Renal pelvis (tissue), 12 donors: ENCODE measurements around the gene SHC2. TPM values are rescaled to one million over a fixed set of nuclear protein-coding genes. Genes with fewer than 3 reads are reported as not detected.

ENCODE experiments used
- DNase-seq: peaks from one replicate; pipeline ENCODE4 v3.0.0-alpha.2; 2013
- long read RNA-seq, 16 experiments: transcript quantifications; one replicate each; lab custom pipeline, GENCODE V29; 2026
- polyA plus RNA-seq, 3 donors: library from polyadenylated mRNA; unstranded; fragments of 120-200 nt; gene quantifications; one replicate each; pipeline ENCODE4 v1.2.1, GENCODE V29; 2013; ENCODE audit not compliant: insufficient read length in 3 of 3

SHC2 gene, protein sequence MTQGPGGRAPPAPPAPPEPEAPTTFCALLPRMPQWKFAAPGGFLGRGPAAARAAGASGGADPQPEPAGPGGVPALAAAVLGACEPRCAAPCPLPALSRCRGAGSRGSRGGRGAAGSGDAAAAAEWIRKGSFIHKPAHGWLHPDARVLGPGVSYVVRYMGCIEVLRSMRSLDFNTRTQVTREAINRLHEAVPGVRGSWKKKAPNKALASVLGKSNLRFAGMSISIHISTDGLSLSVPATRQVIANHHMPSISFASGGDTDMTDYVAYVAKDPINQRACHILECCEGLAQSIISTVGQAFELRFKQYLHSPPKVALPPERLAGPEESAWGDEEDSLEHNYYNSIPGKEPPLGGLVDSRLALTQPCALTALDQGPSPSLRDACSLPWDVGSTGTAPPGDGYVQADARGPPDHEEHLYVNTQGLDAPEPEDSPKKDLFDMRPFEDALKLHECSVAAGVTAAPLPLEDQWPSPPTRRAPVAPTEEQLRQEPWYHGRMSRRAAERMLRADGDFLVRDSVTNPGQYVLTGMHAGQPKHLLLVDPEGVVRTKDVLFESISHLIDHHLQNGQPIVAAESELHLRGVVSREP
- 10 to 100 TPM; 30.2 to 57.5 (median 36.2) TPM for polyA plus RNA-seq
- long read RNA-seq, donor 1, transcript SHC2-201 (13 exons, 2,494 nt), result major isoform, 7 of 7 reads
- long read RNA-seq, donor 1, partial matches to known transcripts, result 0 of 7 reads
- long read RNA-seq, donor 1, other reads (novel, unspliced or antisense), result 0 of 7 reads
- long read RNA-seq, donor 2, transcript SHC2-201 (13 exons, 2,494 nt), result major isoform, 9 of 10 reads
- long read RNA-seq, donor 2, partial matches to known transcripts, result 0 of 10 reads
- long read RNA-seq, donor 2, other reads (novel, unspliced or antisense), result 0 of 10 reads
- long read RNA-seq, donor 3, partial matches to known transcripts, result 0 of 6 reads
- long read RNA-seq, donor 3, other reads (novel, unspliced or antisense), result 0 of 6 reads
- long read RNA-seq, donor 4, partial matches to known transcripts, result 0 of 3 reads
- long read RNA-seq, donor 4, other reads (novel, unspliced or antisense), result 0 of 3 reads
- long read RNA-seq, donor 5, partial matches to known transcripts, result 0 of 3 reads
- long read RNA-seq, donor 5, other reads (novel, unspliced or antisense), result 0 of 3 reads
- long read RNA-seq, donor 6, partial matches to known transcripts, result 0 of 5 reads
- long read RNA-seq, donor 6, other reads (novel, unspliced or antisense), result 0 of 5 reads
- long read RNA-seq, donor 7, transcript SHC2-201 (13 exons, 2,494 nt), result major isoform, 5 of 13 reads
- long read RNA-seq, donor 7, partial matches to known transcripts, result 5 of 13 reads
- long read RNA-seq, donor 7, other reads (novel, unspliced or antisense), result 0 of 13 reads
- long read RNA-seq, donor 8, partial matches to known transcripts, result 0 of 4 reads
- long read RNA-seq, donor 8, other reads (novel, unspliced or antisense), result 0 of 4 reads
- long read RNA-seq, donor 9, transcript SHC2-201 (13 exons, 2,494 nt), result major isoform, 9 of 13 reads
- long read RNA-seq, donor 9, partial matches to known transcripts, result 0 of 13 reads
- long read RNA-seq, donor 9, other reads (novel, unspliced or antisense), result 0 of 13 reads
- long read RNA-seq, donor 10, transcript SHC2-201 (13 exons, 2,494 nt), result major isoform, 5 of 9 reads
- long read RNA-seq, donor 10, partial matches to known transcripts, result 0 of 9 reads
- long read RNA-seq, donor 10, other reads (novel, unspliced or antisense), result 0 of 9 reads
- long read RNA-seq, donor 11, transcript SHC2-201 (13 exons, 2,494 nt), result major isoform, 5 of 6 reads
- long read RNA-seq, donor 11, partial matches to known transcripts, result 0 of 6 reads
- long read RNA-seq, donor 11, other reads (novel, unspliced or antisense), result 0 of 6 reads
- long read RNA-seq, donor 12, transcript SHC2-201 (13 exons, 2,494 nt), result major isoform, 9 of 13 reads
- long read RNA-seq, donor 12, partial matches to known transcripts, result 0 of 13 reads
- long read RNA-seq, donor 12, other reads (novel, unspliced or antisense), result 0 of 13 reads
- long read RNA-seq, donor 13, transcript SHC2-203 (3 exons, 1,551 nt), result major isoform, 5 of 7 reads
- long read RNA-seq, donor 13, partial matches to known transcripts, result 0 of 7 reads
- long read RNA-seq, donor 13, other reads (novel, unspliced or antisense), result 0 of 7 reads
- long read RNA-seq, donor 14, result 0 reads
- long read RNA-seq, donor 15, result 0 reads
- long read RNA-seq, donor 16, partial matches to known transcripts, result 0 of 5 reads
- long read RNA-seq, donor 16, other reads (novel, unspliced or antisense), result 0 of 5 reads

DNA sequence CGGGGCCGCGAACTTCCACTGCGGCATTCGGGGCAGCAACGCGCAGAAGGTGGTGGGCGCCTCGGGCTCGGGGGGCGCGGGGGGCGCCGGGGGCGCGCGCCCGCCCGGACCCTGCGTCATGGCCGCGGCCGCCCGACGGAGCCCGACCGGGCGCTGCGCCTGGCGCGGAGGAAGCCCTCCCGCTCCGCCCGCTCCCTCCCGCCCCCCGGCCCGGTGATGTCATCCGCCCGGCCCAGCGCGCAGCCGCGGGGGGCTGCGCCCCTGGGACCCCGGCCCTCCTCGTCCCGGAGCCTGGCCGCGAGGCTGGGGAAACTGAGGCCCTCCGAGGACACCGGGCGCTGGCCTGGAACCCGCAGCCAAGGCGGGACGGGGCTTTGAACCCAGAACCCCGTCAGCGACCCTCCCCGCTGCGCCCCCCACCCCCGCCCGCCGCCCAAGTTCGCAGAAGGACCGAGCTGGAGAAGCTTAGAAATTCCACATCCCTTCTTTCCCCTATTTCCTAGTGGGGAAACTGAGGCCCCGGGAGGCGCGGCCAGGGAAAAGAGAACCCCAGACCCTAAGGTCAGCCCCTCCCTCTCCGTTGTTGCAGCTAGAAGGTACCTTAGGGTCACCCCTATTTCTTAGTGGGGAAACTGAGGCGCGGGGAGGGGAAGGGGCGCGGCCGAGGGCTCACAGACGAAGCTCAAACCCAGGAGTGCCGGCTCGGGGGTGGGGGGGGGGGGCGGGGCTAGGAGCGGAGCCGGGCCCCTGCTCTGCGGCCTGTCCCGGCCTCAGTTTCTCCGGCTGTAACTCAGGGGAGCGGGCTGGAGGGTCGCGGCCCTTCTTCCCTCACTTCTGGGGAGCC lies at the start of gene SHC2:
Gene SHC2 (minus strand): TSS at position 157 of the 844 bp plus-strand sequence. CDS start 37 bp downstream, at position 120.
- DNase-seq, result peak; percentile 54

DNA sequence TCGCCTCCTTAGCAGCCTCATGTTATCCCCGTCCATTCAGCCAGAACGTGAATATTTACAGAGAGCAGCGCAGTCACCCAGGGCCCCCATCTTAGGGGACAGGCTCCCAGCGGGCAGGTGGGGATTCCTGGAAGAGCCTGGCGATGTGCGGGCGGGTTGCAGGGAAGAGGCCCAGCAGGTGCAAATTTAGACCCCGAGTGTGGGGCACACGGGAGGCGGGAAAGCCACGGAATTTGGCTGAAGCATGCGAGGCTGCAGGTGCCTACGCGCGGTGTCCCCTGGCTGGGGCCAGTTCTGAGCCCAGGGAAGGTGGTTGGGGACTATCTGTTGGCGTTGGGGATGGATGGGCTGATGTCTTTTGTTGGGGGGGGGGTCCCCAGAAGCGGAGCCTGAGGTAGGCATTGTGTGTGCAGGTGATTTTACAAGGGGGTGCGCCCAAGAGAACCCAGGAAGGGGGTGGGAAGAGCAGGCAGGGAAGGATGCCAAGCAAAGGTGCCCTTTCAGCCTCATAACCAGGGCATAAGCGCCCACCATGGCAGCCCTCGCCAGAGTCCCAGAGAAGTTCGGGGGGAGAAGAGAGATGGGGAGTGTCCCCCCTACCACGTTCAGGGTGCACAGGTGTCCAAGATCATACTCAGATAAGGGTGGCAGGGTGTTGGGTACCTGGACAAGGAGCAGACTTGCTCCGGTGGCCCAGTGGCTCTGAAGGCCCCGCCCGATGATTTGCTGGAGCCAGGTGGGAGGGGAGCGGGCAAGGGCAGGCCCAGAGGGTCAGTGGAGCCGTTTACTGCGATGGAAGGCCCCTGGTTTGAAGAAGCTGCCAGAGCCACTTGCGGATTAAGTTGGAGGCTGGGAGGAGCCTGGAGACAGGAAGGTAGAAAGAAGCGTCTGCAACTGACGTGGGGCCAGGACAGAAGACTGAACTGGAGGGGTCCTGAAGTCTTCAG lies 47.6 kb upstream of the SHC2 start:
- DNase-seq, result no peak

DNA sequence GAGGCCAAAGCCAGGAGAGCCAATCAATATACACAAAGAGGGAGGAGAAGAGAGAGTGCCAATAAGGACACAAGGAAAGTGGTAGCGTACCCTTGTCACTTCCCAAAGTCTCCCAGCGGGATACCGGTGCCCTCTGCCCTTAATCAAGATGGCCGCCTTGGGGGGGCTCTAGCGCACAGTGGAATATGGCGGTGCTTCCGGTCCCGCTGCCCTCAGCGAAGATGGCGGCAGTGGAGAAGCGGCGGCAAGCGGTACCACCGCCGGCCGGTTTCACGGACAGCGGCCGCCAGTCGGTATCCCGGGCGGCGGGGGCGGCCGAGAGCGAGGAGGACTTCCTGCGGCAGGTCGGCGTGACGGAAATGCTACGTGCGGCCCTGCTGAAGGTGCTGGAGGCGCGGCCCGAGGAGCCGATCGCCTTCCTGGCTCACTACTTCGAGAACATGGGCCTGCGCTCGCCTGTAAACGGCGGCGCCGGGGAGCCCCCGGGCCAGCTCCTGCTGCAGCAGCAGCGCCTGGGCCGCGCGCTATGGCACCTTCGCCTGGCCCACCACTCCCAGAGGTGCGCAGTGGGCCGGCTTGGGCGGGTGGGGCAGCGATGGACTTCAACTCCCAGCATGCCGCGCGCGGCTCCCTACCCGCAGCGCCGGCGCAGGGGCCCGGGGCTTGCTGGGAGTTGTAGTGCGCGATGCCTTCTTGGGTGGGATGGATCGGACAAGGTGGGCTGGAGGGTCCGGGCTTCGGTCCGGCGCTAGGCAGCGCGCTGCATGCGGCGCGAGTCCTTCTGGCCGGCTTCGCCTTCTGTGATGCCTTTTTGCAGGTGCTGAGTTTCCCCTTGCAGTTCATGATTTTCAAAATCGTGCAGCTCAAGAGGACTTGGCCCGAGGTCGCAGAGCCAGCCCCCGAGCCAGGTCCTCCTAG lies 46.7 kb upstream of the SHC2 start, which contains the start of gene TPGS1:
Gene TPGS1 (plus strand): TSS at position 212 of the 918 bp plus-strand sequence. CDS start 10 bp downstream, at position 222.
- DNase-seq, result peak; percentile 100

DNA sequence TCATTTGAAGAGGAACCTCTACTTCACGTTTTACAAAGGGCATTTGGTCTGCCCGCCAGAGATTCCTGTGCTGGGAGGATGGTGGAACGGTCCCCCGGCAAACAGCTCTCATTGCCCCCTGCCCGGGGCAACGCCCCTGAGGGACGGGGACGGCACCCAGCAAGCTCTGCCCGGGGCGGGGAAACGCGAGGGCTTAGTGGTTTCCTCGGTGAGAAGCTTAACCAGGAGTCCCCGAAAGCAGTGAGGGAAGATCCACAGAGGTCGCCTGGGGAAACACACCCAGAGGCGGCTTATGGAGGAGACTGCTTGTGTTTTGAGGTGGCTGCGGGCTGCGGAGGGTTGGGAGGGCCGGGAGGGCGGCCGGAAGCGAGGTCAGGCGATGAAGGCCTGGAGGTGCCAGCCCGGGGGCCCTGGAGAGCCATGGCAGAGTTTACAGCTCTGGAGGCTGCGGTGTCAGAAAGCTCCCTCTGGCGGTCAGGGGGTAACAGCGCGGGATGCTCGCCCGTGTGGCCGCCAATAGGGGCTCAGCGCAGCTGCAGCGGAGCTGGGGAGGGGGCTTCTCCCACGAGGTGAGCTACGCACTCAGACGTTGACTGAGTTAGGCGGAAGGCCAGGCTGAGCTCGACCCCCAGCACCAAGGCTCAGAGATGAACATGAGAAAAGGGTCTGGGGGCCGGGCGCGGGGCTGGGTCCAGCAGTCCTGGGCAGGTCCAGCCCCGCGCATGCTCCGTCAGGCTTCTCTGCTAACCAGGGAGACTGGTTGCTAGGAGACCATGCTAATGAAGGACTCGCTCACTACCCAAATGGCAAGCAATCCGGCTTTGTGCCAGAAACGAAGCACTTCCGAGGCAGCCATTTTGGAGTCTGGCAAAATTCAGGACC lies 45.8 kb upstream of the SHC2 start:
- peak; percentile 92 for DNase-seq

DNA sequence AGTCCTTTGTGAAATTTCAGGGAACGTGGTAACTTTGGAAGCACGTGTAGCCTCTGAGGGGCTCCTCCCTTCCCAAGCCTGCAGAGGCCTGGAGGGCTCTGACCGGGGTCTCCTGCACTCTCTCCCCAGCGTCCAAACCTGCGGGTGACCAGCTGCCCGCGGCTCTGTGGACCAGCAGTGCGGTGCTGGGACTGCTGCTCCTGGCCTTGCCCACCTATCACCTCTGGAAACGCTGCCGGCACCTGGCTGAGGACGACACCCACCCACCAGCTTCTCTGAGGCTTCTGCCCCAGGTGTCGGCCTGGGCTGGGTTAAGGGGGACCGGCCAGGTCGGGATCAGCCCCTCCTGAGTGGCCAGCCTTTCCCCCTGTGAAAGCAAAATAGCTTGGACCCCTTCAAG lies 43.8 kb upstream of the SHC2 start:
- no peak for DNase-seq

DNA sequence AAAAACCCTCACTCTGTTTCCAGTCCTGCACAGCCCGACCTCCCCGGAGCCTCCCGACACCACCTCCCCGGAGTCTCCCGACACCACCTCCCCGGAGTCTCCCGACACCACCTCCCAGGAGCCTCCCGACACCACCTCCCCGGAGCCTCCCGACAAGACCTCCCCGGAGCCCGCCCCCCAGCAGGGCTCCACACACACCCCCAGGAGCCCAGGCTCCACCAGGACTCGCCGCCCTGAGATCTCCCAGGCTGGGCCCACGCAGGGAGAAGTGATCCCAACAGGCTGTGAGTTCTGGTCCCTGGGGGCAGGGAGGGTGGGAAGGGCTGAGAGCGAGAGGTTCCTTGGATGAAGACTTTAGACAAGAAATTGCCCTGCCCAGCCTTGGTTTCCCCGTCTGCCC lies 40.8 kb upstream of the SHC2 start:
- DNase-seq, result no peak

DNA sequence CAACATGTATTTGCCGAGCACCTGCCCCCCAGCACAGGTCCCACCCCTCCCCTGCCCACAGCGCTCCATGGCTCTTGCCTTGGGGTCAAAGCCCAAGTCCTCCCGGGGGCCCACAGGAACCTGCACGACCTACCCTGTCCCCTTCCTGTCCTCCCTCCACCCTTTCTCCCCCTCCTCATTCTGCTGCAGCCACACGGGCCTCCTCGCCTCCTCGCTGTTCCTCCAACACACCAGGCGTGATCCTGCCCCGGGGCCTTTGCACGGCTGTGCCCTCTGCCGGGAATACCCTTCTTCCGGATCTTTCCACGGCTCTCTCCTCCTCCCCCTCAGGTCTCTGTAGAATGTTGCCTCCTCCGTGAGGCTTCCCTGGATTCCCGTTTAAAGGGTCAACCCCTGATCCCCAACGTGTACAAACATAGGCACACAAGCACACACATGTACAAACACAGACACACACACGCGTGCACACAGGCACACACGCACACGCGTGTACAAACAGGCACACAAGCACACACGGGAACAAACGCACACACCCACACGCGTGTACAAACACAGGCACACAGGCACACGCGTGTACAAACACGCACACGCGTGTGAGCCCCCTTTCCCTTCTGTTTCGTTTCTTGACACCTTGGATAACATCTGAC lies 38.3 kb upstream of the SHC2 start:
- no peak for DNase-seq

DNA sequence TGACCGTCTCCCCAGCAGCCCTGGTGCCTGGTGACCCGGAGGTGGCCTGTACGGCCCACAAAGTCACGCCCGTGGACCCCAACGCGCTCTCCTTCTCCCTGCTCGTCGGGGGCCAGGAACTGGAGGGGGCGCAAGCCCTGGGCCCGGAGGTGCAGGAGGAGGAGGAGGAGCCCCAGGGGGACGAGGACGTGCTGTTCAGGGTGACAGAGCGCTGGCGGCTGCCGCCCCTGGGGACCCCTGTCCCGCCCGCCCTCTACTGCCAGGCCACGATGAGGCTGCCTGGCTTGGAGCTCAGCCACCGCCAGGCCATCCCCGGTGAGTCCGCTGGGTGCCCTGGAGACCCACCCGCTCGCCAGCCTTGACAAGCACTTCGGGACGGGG lies 37.7 kb upstream of the SHC2 start:
- no peak for DNase-seq

DNA sequence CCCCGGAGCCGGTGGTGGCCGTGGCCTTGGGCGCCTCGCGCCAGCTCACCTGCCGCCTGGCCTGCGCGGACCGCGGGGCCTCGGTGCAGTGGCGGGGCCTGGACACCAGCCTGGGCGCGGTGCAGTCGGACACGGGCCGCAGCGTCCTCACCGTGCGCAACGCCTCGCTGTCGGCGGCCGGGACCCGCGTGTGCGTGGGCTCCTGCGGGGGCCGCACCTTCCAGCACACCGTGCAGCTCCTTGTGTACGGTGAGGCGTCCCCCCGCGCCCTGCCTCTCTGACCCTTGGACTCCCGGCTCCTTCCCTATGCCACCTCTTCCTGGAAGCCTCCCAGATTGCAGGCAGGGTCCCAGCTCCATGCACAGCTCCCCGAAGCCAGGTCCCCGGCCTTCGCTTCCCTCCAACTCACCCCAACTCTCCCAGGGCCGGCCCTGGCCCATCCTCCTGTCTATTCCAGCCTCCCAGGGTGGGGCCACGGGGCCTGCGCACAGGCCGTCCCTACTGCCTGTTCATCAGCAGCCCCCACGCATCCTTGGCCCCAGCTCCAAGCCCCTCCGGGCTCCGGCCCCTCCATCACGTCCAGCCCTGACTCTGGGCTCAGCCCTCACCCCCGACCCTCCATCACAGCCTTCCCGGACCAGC lies 37.2 kb upstream of the SHC2 start:
- DNase-seq, result no peak

DNA sequence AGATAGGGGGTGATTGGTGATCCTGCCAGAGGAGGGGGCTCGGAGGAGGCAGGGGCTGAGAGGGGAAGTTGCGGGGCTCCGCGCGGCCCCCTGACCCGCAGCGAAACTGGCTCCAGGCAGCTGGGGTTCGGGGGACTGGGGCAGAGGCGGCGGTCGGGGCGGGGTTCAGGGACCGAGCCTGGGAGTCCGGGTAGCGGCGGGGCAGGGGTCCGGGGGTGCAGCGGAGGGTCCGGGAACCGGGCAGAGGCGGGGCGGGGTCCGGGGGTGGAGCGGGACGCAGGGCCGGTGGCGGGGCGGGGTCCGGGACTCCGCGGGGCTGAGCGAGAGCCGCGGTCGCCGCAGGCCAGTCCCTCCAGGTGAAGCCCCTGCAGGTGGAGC lies 36.6 kb upstream of the SHC2 start:
- no peak for DNase-seq

DNA sequence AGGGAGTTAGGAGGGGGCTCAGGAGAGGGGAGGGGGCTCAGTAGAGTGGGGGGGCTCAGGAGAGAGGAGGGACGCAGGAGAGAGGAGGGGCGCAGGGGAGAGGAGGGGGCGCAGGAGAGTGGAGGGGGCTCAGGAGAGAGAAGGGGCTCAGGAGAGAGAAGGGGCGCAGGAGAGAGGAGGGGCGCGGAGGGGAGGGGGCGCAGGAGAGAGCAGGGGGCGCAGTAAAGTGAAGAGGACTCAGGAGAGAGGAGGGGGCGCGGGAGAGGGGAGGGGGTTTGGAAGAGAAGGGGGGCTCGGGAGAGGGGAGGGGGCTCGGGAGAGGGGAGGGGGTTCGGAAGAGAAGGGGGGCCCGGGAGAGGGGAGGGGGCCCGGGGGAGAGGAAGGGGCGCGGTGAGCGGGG lies 36.2 kb upstream of the SHC2 start:
- no peak for DNase-seq

DNA sequence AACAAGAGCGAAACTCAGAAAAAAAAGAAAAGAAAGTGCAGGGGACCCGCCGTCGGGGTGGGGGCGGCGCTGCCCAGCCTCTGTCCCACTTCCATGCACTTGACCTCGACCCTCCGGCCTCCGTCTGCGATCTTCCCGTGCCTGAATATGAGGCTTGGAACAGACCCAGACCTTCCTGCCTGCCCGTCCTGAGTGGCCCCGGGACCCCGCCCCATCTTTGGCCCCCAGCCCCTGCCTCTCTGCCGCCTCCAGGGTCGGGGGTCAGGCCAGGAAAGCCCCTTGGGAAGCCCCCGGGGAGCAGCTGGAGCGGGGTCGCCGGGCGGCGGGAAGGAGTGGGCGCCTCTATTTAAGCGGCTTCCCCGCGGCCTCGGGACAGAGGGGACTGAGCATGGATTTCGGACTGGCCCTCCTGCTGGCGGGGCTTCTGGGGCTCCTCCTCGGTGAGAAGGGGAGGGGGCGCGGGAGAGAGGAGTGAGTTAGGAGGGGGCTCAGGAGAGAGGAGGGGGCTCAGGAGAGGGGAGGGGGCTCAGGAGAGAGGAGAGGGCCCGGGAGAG lies 35.4 kb upstream of the SHC2 start, which contains the start of gene MADCAM1:
Gene MADCAM1 (plus strand): TSS at position 375 of the 554 bp plus-strand sequence. CDS start 14 bp downstream, at position 389.
- no peak for DNase-seq

DNA sequence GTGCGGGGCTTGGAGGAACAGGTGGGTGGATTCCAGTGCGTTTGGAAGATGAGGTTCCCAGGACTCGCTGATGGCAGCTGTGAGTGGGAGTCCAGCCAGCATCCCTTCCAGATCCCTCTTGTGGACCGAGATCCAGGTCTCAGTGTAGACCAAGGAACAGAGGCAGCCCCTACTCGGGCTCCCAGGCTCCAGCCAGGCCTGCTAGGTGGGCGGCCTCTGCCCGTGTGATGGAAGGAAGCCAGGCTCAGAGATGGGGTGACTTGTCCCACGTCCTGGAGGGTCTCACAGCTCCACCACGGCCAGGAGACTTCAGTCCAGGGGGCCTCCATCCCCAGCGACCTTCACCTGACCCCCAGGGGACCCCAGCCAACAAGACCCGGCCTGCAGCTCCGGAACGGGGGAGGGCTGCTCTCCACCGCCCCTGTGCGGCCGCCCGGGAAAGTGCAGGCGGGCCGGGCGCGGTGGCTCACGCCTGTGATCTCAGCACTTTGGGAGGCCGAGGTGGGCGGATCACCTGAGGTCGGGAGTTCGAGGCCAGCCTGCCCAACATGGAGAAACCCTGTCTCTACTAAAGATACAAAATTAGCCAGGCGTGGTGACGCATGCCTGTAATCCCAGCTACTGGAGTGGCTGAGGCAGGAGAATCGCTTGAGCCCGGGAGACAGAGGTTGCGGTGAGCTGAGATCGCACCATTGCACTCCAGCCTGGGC lies 34.7 kb upstream of the SHC2 start:
- DNase-seq, result no peak
